Esophagus muscularis mucosa (tissue), 4 donors: ENCODE data around the gene CEP68. TPM values are rescaled to one million over a fixed set of nuclear protein-coding genes. Genes with fewer than 3 reads are reported as not detected.
"Not testable (repeated sequence)": the region's sequence is repeated elsewhere in the genome, so short reads cannot be mapped to it uniquely, and the experiment has no call there.

ENCODE experiments used
- DNase-seq: peaks from one replicate; pipeline ENCODE4 v3.0.0-alpha.2; 2017; ENCODE audit errors: extremely low spot score
- H3K27ac ChIP-seq, 4 donors: fragments of 200-600 bp; sonication (generic); replicated peaks in 1 of 4; 1 replicate in 3 of 4; 2 replicates in 1 of 4; pipeline ENCODE4 v1.5.1; 2016 to 2019; ENCODE audit warnings: mild to moderate bottlenecking in 1 of 4
- H3K27me3 ChIP-seq, 4 donors: fragments of 200-600 bp; sonication (generic); one replicate each; pipeline versions ENCODE4 v1.5.1 to v1.6.0; 2016 to 2019
- H3K36me3 ChIP-seq, 4 donors: fragments of 200-600 bp; sonication (generic); one replicate each; pipeline ENCODE4 v1.5.1; 2016 to 2019
- H3K4me1 ChIP-seq, 4 donors: fragments of 200-600 bp; sonication (generic); one replicate each; pipeline ENCODE4 v1.5.1; 2016 to 2019
- H3K4me3 ChIP-seq, 4 donors: fragments of 200-600 bp; sonication (generic); 1 replicate in 2 of 4; 2 replicates in 2 of 4; pipeline ENCODE4 v1.5.1; 2016 to 2019; ENCODE audit warnings: mild to moderate bottlenecking in 4 of 4, moderate library complexity in 1 of 4
- H3K9me3 ChIP-seq, 4 donors: fragments of 200-600 bp; sonication (generic); 1 replicate in 3 of 4; 2 replicates in 1 of 4; pipeline ENCODE4 v1.5.1; 2016 to 2019
- CTCF ChIP-seq, 3 experiments: fragments of 200-600 bp in 2 of 3; fragments of 450-650 bp in 1 of 3; sonication (generic) in 2 of 3; IDR thresholded peaks; one replicate each; pipeline ENCODE4 v1.5.1; 2017 to 2019; ENCODE audit warnings: antibody characterized with exemption in 3 of 3, mild to moderate bottlenecking in 2 of 3, moderate library complexity in 1 of 3
- EP300 ChIP-seq: sonication (generic); formaldehyde crosslinking; IDR thresholded peaks from one replicate; pipeline ENCODE4 v1.6.1; 2017; ENCODE audit warnings: antibody characterized with exemption
- POLR2A ChIP-seq: fragments of 450-650 bp; IDR thresholded peaks from one replicate; pipeline ENCODE4 v1.6.1; 2017; ENCODE audit warnings: antibody characterized with exemption, moderate library complexity, mild to moderate bottlenecking, low read depth
- POLR2AphosphoS5 ChIP-seq, 2 donors: sonication (generic); formaldehyde crosslinking; IDR thresholded peaks; one replicate each; pipeline ENCODE4 v1.6.1; 2017; ENCODE audit warnings: antibody characterized with exemption in 2 of 2
- WGBS: methylation state at CpG from one replicate; pipeline ENCODE4 v1.1.5; 2018; 5-methylcytosine and 5-hydroxymethylcytosine counted together
- intact Hi-C: fragments of 100-400 bp; cut with DNase I; formaldehyde crosslinking; loops from one replicate; pipeline ENCODE4 v1.15.1; 2023
- total RNA-seq, 4 donors: library from RNA; depleted of rRNA; stranded (reverse); fragments of >200 nt; gene quantifications; one replicate each; pipeline versions ENCODE4 v1.1.0 to v1.2.1, GENCODE V29; 2016

CEP68 gene
- total RNA-seq, 4 donors from 2014 or later, result 21.6 to 39.3 (median 28.6) TPM

DNA sequence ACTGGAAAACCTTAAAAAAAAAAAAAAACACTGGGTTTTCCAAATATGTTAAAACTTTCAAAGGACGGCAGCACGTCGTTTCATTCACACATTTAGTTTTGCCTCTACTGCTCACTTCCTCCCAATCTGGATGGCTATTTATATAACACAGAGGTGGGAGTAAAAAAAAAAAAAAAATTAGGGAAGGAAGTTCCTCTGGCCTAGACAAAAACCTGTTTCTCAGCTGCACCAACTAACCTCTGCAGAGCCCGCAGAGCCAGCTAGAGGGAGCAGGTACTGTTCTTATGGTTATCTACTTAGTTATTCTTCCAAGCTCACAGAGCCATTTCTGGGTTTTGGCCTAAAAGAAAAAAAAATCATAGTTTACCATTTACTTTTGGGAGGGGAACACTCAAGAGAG lies 38.9 kb upstream of the CEP68 start:
- intact Hi-C loops, result no loop called here
- WGBS, result 42% methylated on average over 4 of the region's 4 CpGs

GRCh38 chr2:65018141-65018582 lies 38.1 kb upstream of the CEP68 start:
- intact Hi-C loops, result no loop called here
- no peak for DNase-seq
- Histone ChIP-seq H3K27ac (peak overlapping the region in 2 of 4 donors; percentile 25 to 27), H3K4me1 (no peaks in the 10 kb centered on the region), H3K9me3 (no peaks in the 10 kb centered on the region), H3K4me3 (no peak overlapping the region), H3K36me3 (peaks cover 20 to 81% (median 50%) of the 10 kb centered on the region in 4 donors), H3K27me3 (no peaks in the 10 kb centered on the region)
- TF ChIP-seq POLR2A (no peak), CTCF (IDR thresholded peaks at IDR 0.05) (no peak), POLR2AphosphoS5 (IDR thresholded peaks at IDR 0.05) (no peak), EP300 (no peak)
- WGBS, result 79% methylated on average over 13 of the region's 15 CpGs

More for the DNA sequence above, 38.9 kb upstream of the CEP68 start:
- no peaks in the 10 kb centered on the region for H3K9me3 ChIP-seq
- TF ChIP-seq POLR2AphosphoS5 (IDR thresholded peaks at IDR 0.05) (no peak), EP300 (no peak), CTCF (IDR thresholded peaks at IDR 0.05) (peak in 1 of 3 experiments; percentile 26), POLR2A (no peak)
- H3K4me3 ChIP-seq, result no peak overlapping the region
- H3K27ac ChIP-seq, result no peak overlapping the region
- H3K27me3 ChIP-seq, result no peaks in the 10 kb centered on the region
- H3K36me3 ChIP-seq, result peaks cover 20 to 86% (median 57%) of the 10 kb centered on the region in 4 donors
- no peak for DNase-seq
- no peaks in the 10 kb centered on the region for H3K4me1 ChIP-seq

GRCh38 chr2:65019010-65019409 lies 37.2 kb upstream of the CEP68 start:
- TF ChIP-seq EP300, result no peak
- TF ChIP-seq CTCF (IDR thresholded peaks at IDR 0.05), result no peak
- no peak for TF ChIP-seq POLR2A
- no peak for TF ChIP-seq POLR2AphosphoS5 (IDR thresholded peaks at IDR 0.05)
- no peak overlapping the region for H3K27ac ChIP-seq
- H3K4me1 ChIP-seq, result no peaks in the 10 kb centered on the region
- no peaks in the 10 kb centered on the region for H3K9me3 ChIP-seq
- peaks cover 20 to 80% (median 47%) of the 10 kb centered on the region in 4 donors for H3K36me3 ChIP-seq
- 93% methylated on average over 1 of the region's 1 CpG for WGBS
- intact Hi-C loops, result no loop called here
- no peak overlapping the region for H3K4me3 ChIP-seq
- no peak for DNase-seq
- H3K27me3 ChIP-seq, result no peaks in the 10 kb centered on the region

DNA sequence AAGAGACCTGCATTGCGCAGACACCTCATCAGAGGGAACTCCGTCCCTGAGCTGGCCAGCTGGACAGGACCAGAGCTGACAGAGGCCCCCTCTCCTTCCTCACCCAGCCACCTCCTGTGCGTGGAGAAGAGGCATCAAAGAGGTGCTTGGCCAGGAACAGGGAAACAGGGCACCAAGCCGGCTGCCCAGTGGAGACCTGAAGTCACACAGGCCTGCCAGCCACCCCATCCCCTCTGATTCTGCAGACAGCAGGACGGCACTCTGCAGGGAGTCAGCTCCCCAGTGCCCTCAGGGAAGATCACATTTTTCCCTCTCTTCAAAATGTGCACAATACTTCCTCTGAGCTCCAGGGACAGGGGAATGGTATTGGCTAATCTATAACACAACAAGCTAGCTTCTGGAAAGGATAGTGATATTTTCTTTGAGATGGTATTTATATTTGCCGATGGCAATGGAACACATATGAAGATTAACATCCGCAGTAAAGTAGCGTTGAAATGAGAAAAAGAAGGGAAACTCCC lies 36.5 kb upstream of the CEP68 start:
- H3K9me3 ChIP-seq, result no peaks in the 10 kb centered on the region
- peaks cover 20 to 80% (median 47%) of the 10 kb centered on the region in 4 donors for H3K36me3 ChIP-seq
- H3K4me3 ChIP-seq, result no peak overlapping the region
- no peak overlapping the region for H3K27ac ChIP-seq
- WGBS, result 90% methylated on average over 7 of the region's 8 CpGs
- no peaks in the 10 kb centered on the region for H3K4me1 ChIP-seq
- DNase-seq, result no peak
- intact Hi-C loops, result no loop called here
- no peaks in the 10 kb centered on the region for H3K27me3 ChIP-seq
- TF ChIP-seq POLR2A, result no peak
- TF ChIP-seq POLR2AphosphoS5 (IDR thresholded peaks at IDR 0.05), result no peak
- TF ChIP-seq CTCF (IDR thresholded peaks at IDR 0.05), result no peak
- TF ChIP-seq EP300, result no peak

- H3K4me3 ChIP-seq, DNase-seq, H3K9me3 ChIP-seq, H3K4me1 ChIP-seq, H3K27me3 ChIP-seq, intact Hi-C loops, H3K27ac ChIP-seq: not testable (repeated sequence)
- WGBS, result 97% methylated on average over 1 of the region's 1 CpG
- peaks cover 20 to 77% (median 47%) of the 10 kb centered on the region in 4 donors for H3K36me3 ChIP-seq
Measured at GRCh38 chr2:65020251-65020650, 36.0 kb upstream of the CEP68 start.
